VCaP (cell line): ENCODE measurements around the gene KIAA1614.

ENCODE experiments used
- H3K27ac ChIP-seq: fragments of 450-650 bp; 2 replicates; pipeline ENCODE4 v1.5.1; 2017
- CTCF ChIP-seq: fragments of 450-650 bp; conservative IDR thresholded peaks from 2 replicates; pipeline ENCODE4 v1.5.1; 2017; ENCODE audit warnings: mild to moderate bottlenecking, moderate library complexity

KIAA1614 gene

GRCh38 chr1:180922631-180923015, 9.9 kb downstream of the KIAA1614 start:
- no peak overlapping the region for H3K27ac ChIP-seq
- no peak for TF ChIP-seq CTCF

- TF ChIP-seq CTCF = no peak
- H3K27ac ChIP-seq = no peak overlapping the region
Observed at GRCh38 chr1:180923021-180923841, 10.5 kb downstream of the KIAA1614 start.

GRCh38 chr1:180923887-180924286, 11.2 kb downstream of the KIAA1614 start:
- TF ChIP-seq CTCF = no peak
- no peak overlapping the region for H3K27ac ChIP-seq

- no peak overlapping the region for H3K27ac ChIP-seq
Observed at GRCh38 chr1:180924939-180925338, 12.2 kb downstream of the KIAA1614 start.

GRCh38 chr1:180925471-180926051, 12.9 kb downstream of the KIAA1614 start:
- no peak overlapping the region for H3K27ac ChIP-seq

More at GRCh38 chr1:180924939-180925338, 12.2 kb downstream of the KIAA1614 start:
- no peak for TF ChIP-seq CTCF

GRCh38 chr1:180926164-180926981, 13.7 kb downstream of the KIAA1614 start:
- TF ChIP-seq CTCF = no peak
- H3K27ac ChIP-seq = no peak overlapping the region

More at GRCh38 chr1:180925471-180926051, 12.9 kb downstream of the KIAA1614 start:
- TF ChIP-seq CTCF = no peak

- H3K27ac ChIP-seq = no peak overlapping the region
- TF ChIP-seq CTCF = no peak
Observed at GRCh38 chr1:180927348-180927747, 14.7 kb downstream of the KIAA1614 start.
